H9 (cell line): ENCODE results near the gene PDE8A. TPM values are rescaled to one million over a fixed set of nuclear protein-coding genes. Genes with fewer than 3 reads are reported as not detected.

Experiments
- DNase-seq: peaks from one replicate; pipeline ENCODE4 v3.0.0-alpha.2; 2017
- H2AFZ ChIP-seq: one replicate; pipeline ENCODE4 v1.6.1; 2013; ENCODE audit warnings: mild to moderate bottlenecking, low read length, control low read depth, moderate library complexity
- H2AK5ac ChIP-seq: 2 replicates; pipeline ENCODE4 v1.6.1; 2013; ENCODE audit warnings: low read length, control low read depth, mixed read lengths; ENCODE audit not compliant: insufficient read length
- H2BK120ac ChIP-seq: one replicate; pipeline ENCODE4 v1.6.1; 2013; ENCODE audit warnings: low read depth, mild to moderate bottlenecking, low read length, control low read depth, inconsistent platforms; ENCODE audit not compliant: poor library complexity, severe bottlenecking
- H2BK12ac ChIP-seq: 2 replicates; pipeline ENCODE4 v1.6.1; 2013; ENCODE audit warnings: low read length, control low read depth, mixed read lengths, low read depth; ENCODE audit not compliant: insufficient read length
- H2BK15ac ChIP-seq: 2 replicates; pipeline ENCODE4 v1.6.1; 2013; ENCODE audit warnings: low read depth, low read length, control low read depth
- H2BK20ac ChIP-seq: one replicate; pipeline ENCODE4 v1.6.1; 2013; ENCODE audit warnings: low read depth, mild to moderate bottlenecking, low read length, control low read depth, inconsistent platforms; ENCODE audit not compliant: poor library complexity, severe bottlenecking
- H2BK5ac ChIP-seq: 2 replicates; pipeline ENCODE4 v1.6.1; 2013; ENCODE audit warnings: low read length, control low read depth, mixed read lengths; ENCODE audit not compliant: insufficient read length
- H3K14ac ChIP-seq: 2 replicates; pipeline ENCODE4 v1.6.1; 2013; ENCODE audit warnings: low read length, control low read depth; ENCODE audit not compliant: insufficient read depth
- H3K18ac ChIP-seq: 2 replicates; pipeline ENCODE4 v1.6.1; 2013; ENCODE audit warnings: low read depth, mild to moderate bottlenecking, mixed read lengths, low read length, control low read depth; ENCODE audit not compliant: insufficient read length
- H3K23ac ChIP-seq: 2 replicates; pipeline ENCODE4 v1.6.1; 2013; ENCODE audit warnings: low read length, control low read depth, mixed read lengths, low read depth; ENCODE audit not compliant: insufficient read length
- H3K23me2 ChIP-seq: 2 replicates; pipeline ENCODE4 v1.6.1; 2013; ENCODE audit warnings: low read depth, mild to moderate bottlenecking, mixed read lengths, low read length, control low read depth; ENCODE audit not compliant: insufficient read length, poor library complexity, severe bottlenecking
- H3K27ac ChIP-seq: 2 replicates; pipeline ENCODE4 v1.5.1; 2013; ENCODE audit warnings: low read length, control low read depth, mixed read lengths, low read depth; ENCODE audit not compliant: insufficient read length
- H3K27me3 ChIP-seq: 2 replicates; pipeline ENCODE4 v1.6.1; 2013; ENCODE audit warnings: low read length, control low read depth, inconsistent platforms; ENCODE audit not compliant: insufficient read depth
- H3K4ac ChIP-seq: 2 replicates; pipeline ENCODE4 v1.6.1; 2013; ENCODE audit warnings: low read depth, mild to moderate bottlenecking, control low read depth, inconsistent platforms, low read length, moderate library complexity
- H3K4me1 ChIP-seq: 2 replicates; pipeline ENCODE4 v1.6.1; 2013; ENCODE audit warnings: low read length, control low read depth, inconsistent platforms; ENCODE audit not compliant: insufficient read depth
- H3K4me2 ChIP-seq: 2 replicates; pipeline ENCODE4 v1.6.1; 2013; ENCODE audit warnings: low read length, control low read depth, mixed read lengths; ENCODE audit not compliant: insufficient read length, insufficient read depth
- H3K56ac ChIP-seq: 2 replicates; pipeline ENCODE4 v1.6.1; 2013; ENCODE audit warnings: low read depth, mild to moderate bottlenecking, mixed read lengths, low read length, control low read depth; ENCODE audit not compliant: insufficient read length
- H3K79me1 ChIP-seq: 2 replicates; pipeline ENCODE4 v1.6.1; 2013; ENCODE audit warnings: low read depth, mild to moderate bottlenecking, moderate library complexity, low read length, control low read depth, inconsistent platforms; ENCODE audit not compliant: insufficient read depth, poor library complexity, severe bottlenecking
- H3K79me2 ChIP-seq: 2 replicates; pipeline ENCODE4 v1.6.1; 2013; ENCODE audit warnings: low read length, control low read depth, inconsistent platforms; ENCODE audit not compliant: insufficient read depth
- H3K9ac ChIP-seq: 2 replicates; pipeline ENCODE4 v1.6.1; 2013; ENCODE audit warnings: low read length, control low read depth, mixed read lengths; ENCODE audit not compliant: insufficient read length; ENCODE audit errors: extremely low read depth
- H3K9me3 ChIP-seq: one replicate; pipeline ENCODE4 v1.6.1; 2013; ENCODE audit warnings: low read depth, low read length, inconsistent platforms; ENCODE audit not compliant: control insufficient read depth
- H3T11ph ChIP-seq: one replicate; pipeline ENCODE4 v1.6.1; 2013; ENCODE audit warnings: mild to moderate bottlenecking, low read length, control low read depth, inconsistent platforms
- H4K20me1 ChIP-seq: one replicate; pipeline ENCODE4 v1.6.1; 2013; ENCODE audit not compliant: control insufficient read depth, insufficient read length, insufficient read depth
- H4K5ac ChIP-seq: 2 replicates; pipeline ENCODE4 v1.6.1; 2013; ENCODE audit warnings: low read depth, mild to moderate bottlenecking, mixed read lengths, low read length, control low read depth; ENCODE audit not compliant: insufficient read length
- H4K8ac ChIP-seq: replicated peaks from 2 replicates; pipeline ENCODE4 v1.6.1; 2013; ENCODE audit warnings: low read length, control low read depth, mixed read lengths, low read depth; ENCODE audit not compliant: insufficient read length
- H4K91ac ChIP-seq: 2 replicates; pipeline ENCODE4 v1.6.1; 2013; ENCODE audit warnings: low read depth, mild to moderate bottlenecking, moderate library complexity, mixed read lengths, low read length, control low read depth; ENCODE audit not compliant: insufficient read length
- H3K27ac Mint-ChIP-seq, 3 experiments: 2 replicates in 2 of 3; 3 replicates in 1 of 3; pipeline ENCODE4 v1.8.0; 2020 to 2021; ENCODE audit warnings: mixed read lengths in 3 of 3, mild to moderate bottlenecking in 1 of 3, moderate library complexity in 1 of 3
- H3K27me3 Mint-ChIP-seq: 2 replicates; pipeline ENCODE4 v1.8.0; 2021; ENCODE audit warnings: low read depth, mild to moderate bottlenecking, moderate library complexity, mixed read lengths
- H3K36me3 Mint-ChIP-seq, 3 experiments: 2 replicates in 2 of 3; 3 replicates in 1 of 3; pipeline ENCODE4 v1.8.0; 2020 to 2021; ENCODE audit warnings: low read depth in 3 of 3, mixed read lengths in 3 of 3; ENCODE audit not compliant: insufficient read depth in 1 of 3
- H3K4me1 Mint-ChIP-seq, 2 experiments: 2 replicates each; pipeline ENCODE4 v1.8.0; 2020; ENCODE audit warnings: mixed read lengths in 2 of 2
- H3K4me3 Mint-ChIP-seq, 2 experiments: 2 replicates in 1 of 2; 3 replicates in 1 of 2; pipeline ENCODE4 v1.8.0; 2020 to 2021; ENCODE audit warnings: mild to moderate bottlenecking in 2 of 2, mixed read lengths in 2 of 2, moderate library complexity in 1 of 2
- H3K9me3 Mint-ChIP-seq, 2 experiments: 2 replicates in 1 of 2; 3 replicates in 1 of 2; pipeline ENCODE4 v1.8.0; 2020; ENCODE audit warnings: mild to moderate bottlenecking in 2 of 2, mixed read lengths in 2 of 2, moderate library complexity in 1 of 2
- CTCF ChIP-seq: fragments of 200-600 bp; sonication (generic); conservative IDR thresholded peaks from 3 replicates; pipeline ENCODE4 v1.8.0; 2021; ENCODE audit warnings: antibody characterized with exemption, mild to moderate bottlenecking
- WGBS: extraction: QIAGEN DNeasy Blood & Tissue Kit; methylation state at CpG from one replicate; pipeline ENCODE4 v1.1.7; 2013; ENCODE audit warnings: missing lambda C conversion rate, low lambda C conversion rate, mixed read lengths; ENCODE audit not compliant: insufficient read length; ENCODE audit errors: extremely low coverage; 5-methylcytosine and 5-hydroxymethylcytosine counted together
- total RNA-seq: library from RNA; stranded (reverse); gene quantifications from 2 replicates; pipeline ENCODE4 v1.2.1, GENCODE V29; 2021

PDE8A gene
- total RNA-seq, 1 experiment from 2014 or later, result 9.3 TPM

- Histone ChIP-seq H2AK5ac (no peak overlapping the region), H2BK15ac (no peak overlapping the region), H3K23me2 (no peaks in the 10 kb centered on the region), H3K4me1 (no peaks in the 10 kb centered on the region), H3K79me1 (no peaks in the 10 kb centered on the region), H4K91ac (no peak overlapping the region), H3K27me3 (no peaks in the 10 kb centered on the region; the same call in 1 of the 2 replicates), H3K9me3 (no peaks in the 10 kb centered on the region), H2AFZ (no peak overlapping the region), H3K23ac (no peak overlapping the region), H3K18ac (no peak overlapping the region), H3K14ac (no peak overlapping the region), H3K27ac (no peak overlapping the region), H2BK5ac (no peak overlapping the region), H2BK120ac (no peak overlapping the region), H3K56ac (no peak overlapping the region), H2BK12ac (no peak overlapping the region), H2BK20ac (no peak overlapping the region), H3K9ac (no peak overlapping the region), H4K20me1 (no peaks in the 10 kb centered on the region), H4K5ac (no peak overlapping the region), H3K4me2 (no peak overlapping the region), H3T11ph (no peak overlapping the region), H3K4ac (no peak overlapping the region), H4K8ac (no peak overlapping the region), H3K79me2 (no peaks in the 10 kb centered on the region)
- H3K27me3 Mint-ChIP-seq, result no peaks in the 10 kb centered on the region
- WGBS, result no CpG with 5 or more reads among the region's 2 CpGs
- H3K9me3 Mint-ChIP-seq, result no peaks in the 10 kb centered on the region
- no peak for DNase-seq
- H3K27ac Mint-ChIP-seq, result no peak overlapping the region
- no peak for TF ChIP-seq CTCF
- no peaks in the 10 kb centered on the region for H3K36me3 Mint-ChIP-seq
- H3K4me1 Mint-ChIP-seq, result peaks cover 3% of the 10 kb centered on the region in 2 experiments; a peak in 2 of 4 replicates
- H3K4me3 Mint-ChIP-seq, result no peak overlapping the region
These were observed 32.6 kb upstream of the PDE8A start for GRCh38 chr15:84949043-84949442.
